ENCODE results near the gene ETNK2.
"Not testable (repeated sequence)": the region's sequence is repeated elsewhere in the genome, so short reads cannot be mapped to it uniquely, and the experiment has no call there.

The ETNK2 gene

DNA sequence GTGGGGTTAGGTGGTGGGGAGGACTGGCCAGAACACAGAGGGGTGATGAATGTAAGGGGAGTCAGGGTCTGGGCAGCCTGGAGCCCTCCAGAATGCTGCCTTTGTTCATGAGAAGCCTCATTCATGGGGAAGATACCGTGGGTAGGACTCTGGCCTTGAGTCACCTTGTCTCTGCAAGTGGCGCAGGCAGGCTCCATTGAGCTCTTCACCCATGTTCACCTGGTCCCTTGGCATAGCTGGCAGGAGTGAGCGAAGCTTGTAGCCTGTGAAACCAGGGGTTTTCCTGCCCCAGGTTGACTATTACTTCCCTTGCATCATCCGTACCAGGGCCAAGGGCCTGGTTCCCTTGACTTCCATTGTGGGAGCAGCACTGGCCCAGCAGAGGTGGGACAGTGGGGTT, 53.2 kb downstream of the ETNK2 start:
- DNase-seq (ENCODE audit: low read depth) = no peak

DNA sequence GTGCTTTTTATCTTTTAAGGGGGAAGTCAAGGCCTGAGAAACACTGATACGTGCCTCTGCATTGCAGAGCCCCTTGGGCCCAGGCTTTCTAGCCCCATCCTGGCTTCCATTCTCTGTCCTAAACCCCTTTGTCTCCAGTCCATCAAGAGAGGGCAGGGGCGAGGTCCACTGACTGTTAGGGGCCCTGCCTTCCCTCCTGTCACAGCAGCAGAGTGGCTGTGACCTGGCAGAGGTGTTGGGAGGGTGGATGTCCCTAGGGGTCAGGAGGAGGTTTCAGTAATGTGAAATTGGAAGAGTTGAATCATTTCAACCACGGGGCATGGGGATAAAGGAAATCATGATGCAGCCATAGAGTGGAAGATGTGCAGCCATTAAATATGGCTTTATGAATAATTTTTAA, 54.9 kb downstream of the ETNK2 start:
- DNase-seq (ENCODE audit: low read depth) = no peak

DNA sequence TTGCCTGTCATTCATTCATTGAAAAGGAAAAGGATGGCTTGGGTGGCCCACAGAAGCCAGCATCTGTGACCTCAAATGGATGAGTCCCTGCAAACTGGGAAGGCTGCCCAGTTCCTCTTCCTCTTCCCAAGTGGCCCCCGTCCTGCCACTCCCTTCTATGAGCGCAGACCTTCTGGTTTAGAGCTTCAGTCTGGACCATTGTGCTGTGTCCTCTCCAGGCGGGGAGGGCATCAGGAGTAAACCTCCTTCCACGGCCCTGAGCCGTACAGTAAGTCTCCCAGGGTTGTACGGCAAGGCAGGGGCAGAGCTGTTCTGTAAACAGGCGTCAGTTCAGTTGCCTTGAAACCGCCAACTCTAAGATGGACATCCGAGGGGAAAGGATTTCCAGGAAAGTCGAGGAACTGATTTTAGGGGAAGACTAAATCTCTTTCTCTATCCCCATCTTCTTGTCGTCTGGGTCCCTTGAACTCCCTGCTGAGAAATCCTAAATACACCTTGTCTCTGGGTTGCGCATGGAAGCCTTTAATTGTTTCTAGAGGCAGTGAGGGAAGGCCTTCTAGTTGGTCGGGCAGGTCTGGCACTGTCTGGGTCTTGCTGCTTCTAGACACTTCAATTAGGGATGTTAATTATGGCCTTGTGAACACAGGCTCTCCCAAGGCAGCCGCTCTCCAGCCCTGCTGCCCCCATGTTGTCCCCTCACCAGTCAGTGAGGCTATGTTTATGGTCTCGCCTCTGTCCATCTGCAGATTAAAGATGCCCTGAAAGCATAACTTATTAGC, 56.8 kb downstream of the ETNK2 start:
- DNase-seq (ENCODE audit: low read depth) = no peak

DNA sequence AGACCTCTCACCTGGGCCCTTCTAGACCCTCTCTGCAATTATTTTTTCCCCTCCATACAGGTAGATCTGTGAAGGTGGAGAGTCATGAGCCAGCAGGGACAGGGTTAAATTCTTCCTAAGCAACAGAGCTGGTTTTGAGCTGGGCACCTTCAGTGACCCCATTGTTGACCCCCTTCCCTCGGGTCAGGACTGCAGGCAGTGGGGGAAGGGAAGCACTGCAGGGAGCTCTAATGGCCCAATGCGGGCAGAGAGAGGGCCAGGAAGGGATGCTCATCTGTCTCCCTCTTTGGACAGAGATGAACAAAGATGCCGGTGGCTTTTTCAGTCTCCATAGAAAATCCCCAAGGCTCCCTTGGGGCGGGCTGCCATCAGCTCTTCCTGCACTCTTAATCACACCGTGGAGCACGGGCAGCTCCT, 57.5 kb downstream of the ETNK2 start:
- no peak for DNase-seq (ENCODE audit: low read depth)

DNA sequence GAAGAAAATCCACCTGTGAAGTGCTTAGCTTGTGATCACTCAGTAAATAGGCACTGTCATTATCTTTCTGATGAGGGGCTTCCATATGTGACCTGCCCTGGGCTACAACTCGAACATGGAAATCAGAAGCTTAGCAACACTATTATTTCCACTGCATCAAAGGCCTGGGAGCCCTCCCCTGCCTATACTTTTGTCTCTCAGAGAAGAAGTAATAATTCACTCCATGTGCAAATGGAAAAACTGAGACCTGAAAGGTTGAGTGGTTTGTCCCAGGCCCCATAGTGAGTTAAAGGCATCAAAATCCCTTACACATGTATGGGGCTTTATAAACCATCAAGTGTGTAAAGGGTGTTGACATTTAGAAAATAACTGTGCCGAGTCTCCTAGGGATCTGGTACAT, 58.1 kb downstream of the ETNK2 start:
- no peak for DNase-seq (ENCODE audit: low read depth)

DNA sequence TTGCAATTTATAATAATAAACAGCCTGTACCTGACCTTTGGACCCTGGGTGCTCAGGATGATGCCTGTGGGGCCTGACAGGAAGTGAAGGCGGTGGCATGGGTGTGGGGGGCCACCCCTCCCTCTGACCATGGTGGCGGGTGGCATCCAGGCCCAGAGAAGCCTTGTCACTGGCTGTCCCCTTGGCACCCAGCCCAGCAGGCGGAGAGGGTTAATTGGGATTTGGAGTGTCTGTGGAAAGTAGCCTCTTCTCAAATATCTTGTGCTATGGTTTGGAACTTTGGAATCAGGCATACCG, 58.5 kb downstream of the ETNK2 start:
- DNase-seq (ENCODE audit: low read depth) = no peak

DNA sequence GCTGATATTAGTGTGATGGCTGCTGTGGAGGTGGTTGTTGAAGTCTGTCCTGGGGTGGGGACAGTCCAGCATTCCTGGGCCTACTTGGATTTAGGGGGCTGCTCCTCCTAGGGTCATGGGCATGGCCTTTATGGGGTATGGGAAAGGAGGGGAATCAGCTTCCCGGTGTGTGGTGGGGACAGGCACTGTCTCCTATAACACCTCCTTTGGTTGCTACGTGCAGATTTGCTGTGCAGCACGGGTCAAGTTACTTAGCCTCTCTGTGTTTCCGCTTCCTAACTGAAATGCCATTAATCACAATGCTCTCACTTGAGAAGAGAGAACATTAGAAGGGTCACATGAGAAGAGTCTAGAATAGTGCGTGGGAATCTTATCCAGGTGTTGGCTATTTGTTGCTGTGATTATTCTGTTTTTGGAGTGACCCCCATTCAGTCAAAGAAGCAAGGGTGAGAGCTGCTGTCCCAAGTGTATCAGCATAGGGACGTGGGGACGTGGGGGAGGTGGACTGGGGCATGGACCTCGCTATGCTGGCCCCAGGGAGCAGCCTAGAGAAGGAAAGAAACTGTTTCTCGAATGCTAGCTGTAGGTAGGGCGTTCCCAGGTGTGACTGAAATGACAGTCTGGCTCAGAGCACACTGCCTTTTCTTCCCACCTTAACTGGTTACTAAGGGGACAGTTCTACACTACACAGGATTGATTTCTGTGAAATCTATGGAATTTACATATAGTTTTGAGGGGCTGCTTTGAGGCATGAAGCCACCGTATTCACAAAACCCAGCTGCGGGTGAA, 59.0 kb downstream of the ETNK2 start:
- no peak for DNase-seq (ENCODE audit: low read depth)

DNA sequence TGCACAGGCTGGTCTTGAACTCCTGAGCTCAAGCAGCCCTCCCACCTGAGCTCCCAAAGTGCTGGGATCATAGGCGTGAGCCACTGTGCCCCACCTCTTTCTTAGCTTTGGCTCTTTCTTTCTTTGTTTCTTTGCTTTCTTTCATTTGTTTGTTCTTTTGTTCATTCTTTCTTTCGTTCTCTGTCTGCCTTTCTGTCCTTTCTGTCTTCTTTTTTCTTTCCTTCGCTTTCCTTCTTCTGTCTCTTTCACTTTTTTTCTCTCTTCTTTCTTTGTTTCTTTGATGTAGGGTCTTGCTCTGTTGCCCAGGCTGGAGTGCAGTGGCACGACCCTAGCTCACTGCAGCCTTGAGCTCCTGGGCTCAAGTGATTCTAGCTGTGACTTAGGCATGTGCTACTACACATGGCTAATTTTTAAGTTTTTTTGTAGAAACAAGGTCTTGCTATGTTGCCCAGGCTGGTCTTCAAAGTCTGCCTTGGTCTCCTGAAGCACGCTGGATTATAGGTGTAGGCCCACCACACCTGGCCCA, 60.0 kb downstream of the ETNK2 start:
- no peak for DNase-seq (ENCODE audit: low read depth)

DNA sequence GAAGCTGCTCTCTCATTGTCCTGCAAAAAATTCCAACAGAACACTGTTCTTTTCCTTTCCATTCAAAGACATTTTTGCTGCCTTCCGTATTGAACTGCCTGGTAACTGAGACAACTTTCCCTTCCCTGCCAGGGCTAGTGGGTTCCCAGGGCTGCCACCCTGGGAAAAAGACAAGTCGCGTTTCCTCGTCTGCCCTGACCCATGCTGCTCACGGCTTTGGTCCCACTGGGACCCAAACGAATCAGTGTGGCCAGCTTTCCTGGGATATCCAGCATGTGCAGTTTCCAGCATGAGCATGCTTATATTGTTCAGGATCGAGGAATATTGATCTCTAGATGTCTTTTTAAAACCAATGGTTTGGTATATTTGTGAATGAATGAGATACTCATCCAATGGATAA, 60.8 kb downstream of the ETNK2 start:
- no peak for DNase-seq (ENCODE audit: low read depth)

DNA sequence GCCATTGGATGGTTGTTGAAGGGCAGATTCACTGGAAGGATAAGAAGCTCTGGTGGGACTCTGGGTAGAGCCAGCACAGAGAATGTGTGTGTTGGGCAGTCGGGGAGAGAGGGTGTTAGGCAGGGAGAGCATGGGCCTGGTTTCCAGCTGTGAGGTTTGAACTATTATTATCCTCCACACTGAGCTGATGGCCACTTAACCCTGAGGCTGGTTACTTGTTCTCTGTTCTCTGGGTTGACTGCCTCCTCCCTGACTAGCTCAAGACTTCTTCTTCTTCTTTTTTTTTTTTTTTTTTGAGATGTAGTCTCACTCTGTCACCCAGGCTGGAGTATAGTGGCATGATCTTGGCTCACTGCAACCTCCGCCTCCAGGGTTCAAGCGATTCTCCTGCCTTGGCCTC, 61.7 kb downstream of the ETNK2 start:
- DNase-seq (ENCODE audit: low read depth) = not testable (repeated sequence)

DNA sequence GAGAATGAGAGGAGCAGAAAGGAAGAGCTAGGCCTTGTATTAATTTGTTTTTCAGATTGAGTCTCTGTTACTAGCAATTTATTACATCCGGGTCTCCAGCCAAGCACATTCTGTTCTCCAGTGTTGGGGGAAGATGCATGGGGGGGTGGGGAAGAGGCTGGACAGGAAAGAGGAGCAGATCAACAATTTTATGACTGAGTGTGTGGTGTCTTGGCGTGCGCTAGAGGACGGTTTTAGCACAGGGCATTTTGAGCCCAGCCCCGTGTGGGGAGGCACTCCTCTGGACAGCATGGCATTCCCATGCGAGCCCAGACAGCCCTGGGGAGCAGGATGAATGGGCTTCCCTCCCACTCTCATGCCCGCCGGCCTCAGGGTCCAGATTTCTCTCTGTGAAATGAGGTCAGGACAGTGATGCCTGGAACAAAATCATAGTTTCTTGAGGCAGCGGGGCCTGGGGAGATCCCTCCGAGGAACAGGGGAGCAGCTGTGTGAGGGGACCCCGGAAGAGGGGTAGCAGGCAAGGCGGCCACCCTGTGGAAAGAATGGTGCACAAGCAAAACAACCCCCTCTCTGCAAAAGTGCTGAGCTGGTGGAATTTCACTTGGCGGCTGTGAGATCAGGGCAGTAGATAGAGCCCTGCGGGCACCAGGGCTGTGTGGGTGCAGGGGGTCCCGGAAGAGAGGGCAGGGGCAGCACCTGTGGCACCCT, 62.6 kb downstream of the ETNK2 start:
- no peak for DNase-seq (ENCODE audit: low read depth)

DNA sequence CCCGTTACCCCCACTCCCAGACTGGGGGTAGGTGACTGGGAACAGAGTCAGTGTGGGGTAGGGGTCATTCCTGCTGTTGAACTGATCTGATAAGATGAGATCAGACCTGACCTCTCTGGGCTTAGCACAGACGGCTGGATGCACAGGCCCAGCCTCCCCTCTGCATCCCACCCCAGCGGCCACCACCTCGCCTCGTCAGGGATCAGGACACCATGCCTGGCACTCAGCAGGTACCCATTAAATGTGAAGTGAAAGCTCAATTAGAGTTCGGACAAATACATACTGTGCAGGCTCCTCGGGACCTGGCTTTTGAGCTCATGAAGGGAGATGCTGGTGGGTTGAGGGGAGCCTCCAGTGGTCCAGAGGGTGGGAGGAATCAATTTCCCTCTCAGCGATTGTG, 63.2 kb downstream of the ETNK2 start:
- no peak for DNase-seq (ENCODE audit: low read depth)

DNA sequence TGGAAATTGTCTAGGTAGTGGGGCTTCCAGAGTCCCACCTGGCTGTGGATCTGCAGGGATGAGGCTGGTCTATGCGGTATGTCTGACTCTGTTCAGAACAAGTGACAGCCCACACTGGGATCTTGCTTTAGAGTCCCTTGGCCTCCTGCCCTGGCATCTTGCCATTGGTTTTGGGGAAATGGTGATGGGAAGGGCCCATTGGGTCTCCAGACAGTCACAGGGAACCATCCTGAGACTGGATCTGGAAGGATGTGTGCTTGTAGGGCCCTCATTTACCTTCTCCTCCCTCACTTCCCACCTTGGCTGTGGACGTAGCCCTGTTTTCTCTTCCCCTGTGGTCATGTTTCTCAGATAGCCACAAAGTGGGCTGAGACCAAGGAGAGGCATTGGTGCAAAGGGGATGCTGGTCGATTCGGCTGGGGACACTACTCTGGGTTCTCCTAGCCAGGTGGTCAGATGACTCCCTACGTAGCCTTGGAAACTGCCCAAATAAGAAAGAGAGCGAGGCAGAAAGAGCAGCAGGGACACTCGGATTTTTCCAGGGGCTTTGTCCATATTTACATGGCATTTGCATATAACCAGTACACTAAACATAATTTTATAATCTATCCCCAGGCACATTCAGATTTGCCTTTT, 63.8 kb downstream of the ETNK2 start:
- DNase-seq (ENCODE audit: low read depth) = no peak

DNA sequence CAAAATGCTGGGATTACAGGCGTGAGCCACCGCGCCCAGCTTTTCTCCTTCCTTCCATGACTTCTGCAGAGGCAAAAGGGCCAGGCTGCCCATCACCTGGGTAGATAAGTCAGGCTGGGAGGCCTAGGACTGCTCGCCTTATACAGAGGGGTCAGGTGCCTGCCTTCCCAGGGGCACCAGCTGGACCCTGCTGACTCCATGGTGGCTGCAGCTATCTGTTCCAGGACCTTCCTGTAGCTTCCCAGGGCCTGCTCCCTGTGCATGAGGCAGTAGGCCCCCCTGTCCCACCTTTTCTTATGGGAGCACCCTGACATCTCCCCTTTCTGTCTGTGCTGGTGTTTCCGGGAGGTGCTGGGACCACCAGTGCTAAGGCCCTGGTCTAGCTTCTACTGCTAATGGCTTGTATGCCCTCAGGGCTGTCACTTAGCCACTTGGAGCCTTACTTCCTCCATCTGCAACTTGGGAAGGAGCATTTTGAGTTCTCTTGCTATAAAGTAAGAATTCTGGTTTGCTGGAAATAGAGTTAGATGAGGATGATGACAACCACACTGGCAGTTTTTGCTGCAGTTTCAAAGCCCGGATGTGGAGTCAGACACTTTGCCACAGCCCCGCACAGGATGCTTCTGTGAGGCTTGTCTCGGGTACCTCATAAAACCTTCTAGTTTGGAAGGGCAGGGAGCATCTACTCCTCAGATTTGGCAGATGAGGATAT, 64.5 kb downstream of the ETNK2 start:
- no peak for DNase-seq (ENCODE audit: low read depth)

DNA sequence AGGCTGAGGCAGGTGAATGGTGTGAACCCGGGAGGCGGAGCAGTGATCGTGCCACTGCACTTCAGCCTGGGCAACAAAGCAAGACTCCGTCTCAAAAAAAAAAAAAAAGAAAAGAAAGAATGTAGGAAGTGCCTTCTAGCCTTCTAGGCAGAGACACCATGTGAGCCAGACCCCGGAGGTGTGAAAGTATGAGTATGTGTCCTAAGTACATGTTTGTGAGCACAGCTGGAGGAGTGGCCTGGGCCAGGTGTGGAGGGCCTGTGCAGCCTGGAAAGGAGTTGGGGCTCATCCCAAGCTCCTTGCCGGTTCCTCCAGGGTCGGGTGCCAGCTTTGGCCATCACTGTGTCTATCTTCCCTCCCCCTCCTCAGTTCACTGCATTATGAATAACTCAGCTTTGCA, 66.0 kb downstream of the ETNK2 start:
- DNase-seq (ENCODE audit: low read depth) = no peak

DNA sequence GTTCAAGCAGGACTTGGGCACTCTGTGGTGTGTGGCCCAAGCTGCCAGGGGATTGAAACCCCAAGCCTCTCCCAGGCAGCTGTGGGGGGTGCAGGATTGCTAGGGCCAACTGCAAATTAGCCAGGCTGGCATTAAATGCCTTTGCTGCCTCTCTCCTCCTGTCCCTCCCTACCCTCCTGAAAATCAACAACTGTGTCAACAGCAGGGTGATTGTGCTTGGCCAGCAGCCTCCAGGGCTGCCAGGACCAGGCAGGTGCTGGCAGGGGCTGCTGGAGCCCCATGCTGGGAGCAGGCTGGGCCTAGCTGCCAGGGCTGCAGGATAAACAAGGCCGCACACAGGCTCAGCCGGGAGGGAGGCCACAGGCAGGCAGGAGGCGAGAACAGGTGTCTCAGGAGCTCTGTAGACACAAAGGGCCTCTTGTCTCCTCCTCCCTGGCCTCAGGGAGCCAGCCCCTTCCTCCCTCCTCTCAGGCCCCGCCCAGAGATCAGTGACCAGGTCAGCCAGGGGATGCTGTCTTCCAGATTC, 67.5 kb downstream of the ETNK2 start:
- DNase-seq (ENCODE audit: low read depth) = no peak

DNA sequence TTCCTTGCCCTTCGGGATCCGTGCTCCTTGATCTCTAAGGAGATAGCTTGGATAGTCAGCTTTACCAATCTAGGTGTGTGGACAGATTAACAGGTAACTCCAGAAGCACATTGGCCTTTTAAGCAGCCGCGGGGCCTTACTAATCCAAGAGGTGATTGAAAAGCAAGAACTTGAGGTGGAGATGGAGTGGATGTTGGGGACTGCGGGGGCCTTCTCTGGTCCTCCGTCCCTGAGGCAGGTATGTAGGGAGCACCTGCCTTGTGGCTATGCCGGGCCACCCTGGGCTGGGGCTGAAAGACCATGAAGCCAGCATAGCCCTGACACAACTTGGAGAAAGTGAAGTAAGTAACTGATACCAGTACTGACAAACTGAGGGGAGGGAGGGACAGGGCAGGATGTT, 68.4 kb downstream of the ETNK2 start:
- no peak for DNase-seq (ENCODE audit: low read depth)

DNA sequence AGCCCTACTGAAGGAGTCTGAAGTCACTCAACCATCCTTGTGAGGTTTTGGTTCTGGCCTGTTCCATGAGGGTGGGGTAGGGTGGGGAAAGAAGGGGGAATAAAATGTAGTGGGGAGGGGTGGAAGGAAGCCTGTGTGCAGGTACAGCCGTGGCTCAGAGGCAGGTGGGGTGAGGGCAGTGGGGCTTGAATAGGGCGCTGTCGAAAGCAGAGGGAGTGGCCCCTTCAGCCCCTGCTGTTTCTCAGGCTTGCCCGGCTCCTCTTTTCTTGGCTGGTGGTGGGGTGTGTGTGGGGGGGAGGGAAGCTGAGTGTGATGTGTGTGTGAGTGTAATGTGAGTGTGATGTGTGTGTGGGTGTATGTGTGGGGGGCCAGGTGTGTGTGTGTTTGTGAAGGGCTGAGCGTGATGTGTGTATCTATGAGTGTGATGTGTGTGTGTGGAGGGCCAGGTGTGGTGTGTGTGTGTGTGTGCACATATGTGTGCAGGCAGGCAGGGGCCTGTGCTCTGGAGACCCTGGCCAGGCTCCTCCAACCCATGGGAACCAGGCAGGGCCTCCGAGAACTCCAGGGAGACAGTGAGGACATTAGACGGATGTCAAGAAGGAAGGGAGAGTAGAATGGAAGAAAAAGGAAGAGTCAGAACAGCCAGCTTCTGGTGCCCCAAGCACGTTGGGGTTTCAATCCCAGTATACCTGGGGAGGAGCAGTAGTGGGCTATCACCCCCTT, 69.9 kb downstream of the ETNK2 start:
- no peak for DNase-seq (ENCODE audit: low read depth)

DNA sequence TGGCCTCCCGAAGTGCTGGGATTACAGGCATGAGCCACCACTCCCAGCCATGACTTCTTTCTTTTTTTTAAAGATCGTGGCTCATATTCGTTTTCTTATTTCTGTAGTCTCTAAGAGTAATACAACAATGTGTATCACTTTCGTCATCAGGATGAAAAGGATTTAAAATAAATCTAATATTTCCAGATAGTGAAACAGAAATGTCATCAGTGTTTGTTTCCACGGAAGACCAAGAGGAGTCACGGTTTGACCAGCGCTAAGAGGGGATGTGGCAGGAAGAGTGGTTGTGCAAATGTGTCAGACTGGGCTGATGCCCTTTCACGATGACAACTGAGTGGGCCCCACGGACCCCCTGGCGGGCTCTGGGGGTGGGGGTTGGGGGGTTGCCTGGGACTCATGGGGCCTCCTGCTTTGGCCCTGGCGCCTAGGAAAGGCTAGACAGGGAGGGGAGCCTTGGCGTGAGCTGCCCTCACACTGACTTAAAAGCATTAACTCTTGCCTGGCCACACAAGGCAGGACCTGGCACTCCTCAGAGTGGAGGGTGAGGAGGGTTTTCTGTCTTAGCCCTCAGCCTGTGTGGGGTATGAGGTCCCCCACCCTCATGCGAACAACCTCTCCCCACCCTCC, 70.6 kb downstream of the ETNK2 start:
- DNase-seq (ENCODE audit: low read depth) = no peak
